Caco-2 (cell line): Measurements from ENCODE around the gene EVX2. TPM values are rescaled to one million over a fixed set of nuclear protein-coding genes. Genes with fewer than 3 reads are reported as not detected.
A peak's percentile ranks its signal among the peaks of the same experiment; 100 is the strongest.

Experiments
- BruUV-seq: library from RNA; stranded (reverse); fragments of 400-500 nt; replicated peaks from 2 replicates; lab custom pipeline; 2021; lab: Mats Ljungman, UMichigan
- CTCF ChIA-PET: fragments of 300-600 bp; sonication (Branson Sonifier 250); formaldehyde crosslinking; loops from one replicate; lab custom pipeline; 2022; ENCODE audit warnings: antibody characterized with exemption; lab: Charles Lee
- POLR2A ChIA-PET: fragments of 300-600 bp; sonication (Branson Sonifier 250); formaldehyde crosslinking; loops from one replicate; lab custom pipeline; 2022; ENCODE audit warnings: antibody characterized with exemption; lab: Charles Lee
- DNase-seq, 2 experiments: peaks; one replicate each; pipeline versions ENCODE4 v3.0.0 to v3.0.0-alpha.2; 2020 to 2022
- H3K27me3 ChIP-seq: replicated peaks from 2 replicates; pipeline ENCODE4 v1.6.0; 2011; ENCODE audit warnings: low read length; ENCODE audit not compliant: control insufficient read depth, insufficient read depth
- H3K36me3 ChIP-seq: 2 replicates; pipeline ENCODE4 v1.5.1; 2011; ENCODE audit warnings: low read length; ENCODE audit not compliant: control insufficient read depth, insufficient read depth
- H3K4me1 ChIP-seq: fragments of 250-450 bp; sonication (Bioruptor Pico); 2 replicates; pipeline ENCODE4 v1.5.1; 2020; ENCODE audit warnings: mild to moderate bottlenecking
- H3K4me3 ChIP-seq: 2 replicates; pipeline ENCODE4 v1.5.1; 2011; ENCODE audit warnings: low read depth, mild to moderate bottlenecking, control low read depth, low read length
- H3K9me3 ChIP-seq: fragments of 250-450 bp; sonication (Bioruptor Pico); 2 replicates; pipeline ENCODE4 v1.5.1; 2020; ENCODE audit warnings: mild to moderate bottlenecking, moderate library complexity
- H3K27ac Mint-ChIP-seq: one replicate; pipeline ENCODE4 v1.8.0; 2022; ENCODE audit warnings: mixed read lengths; ENCODE audit not compliant: unreplicated experiment
- H3K27me3 Mint-ChIP-seq: one replicate; pipeline ENCODE4 v1.8.0; 2022; ENCODE audit warnings: mixed read lengths; ENCODE audit not compliant: insufficient read depth, unreplicated experiment
- H3K36me3 Mint-ChIP-seq: one replicate; pipeline ENCODE4 v1.8.0; 2022; ENCODE audit warnings: mild to moderate bottlenecking, mixed read lengths; ENCODE audit not compliant: insufficient read depth, unreplicated experiment
- H3K4me1 Mint-ChIP-seq: one replicate; pipeline ENCODE4 v1.8.0; 2022; ENCODE audit warnings: low read depth, mixed read lengths; ENCODE audit not compliant: unreplicated experiment
- H3K4me3 Mint-ChIP-seq: one replicate; pipeline ENCODE4 v1.8.0; 2022; ENCODE audit warnings: mild to moderate bottlenecking, moderate library complexity, mixed read lengths; ENCODE audit not compliant: unreplicated experiment
- H3K9me3 Mint-ChIP-seq: one replicate; pipeline ENCODE4 v1.8.0; 2022; ENCODE audit warnings: mixed read lengths; ENCODE audit not compliant: unreplicated experiment
- CTCF ChIP-seq, 2 experiments: fragments of 200-600 bp in 1 of 2; IDR thresholded peaks; 1 replicate in 1 of 2; 2 replicates in 1 of 2; pipeline versions ENCODE4 v1.5.1 to v1.8.0; 2011 to 2022; ENCODE audit warnings: antibody characterized with exemption in 1 of 2, control low read depth in 1 of 2, inconsistent platforms in 1 of 2, low read depth in 1 of 2, low read length in 1 of 2, mild to moderate bottlenecking in 1 of 2, moderate library complexity in 1 of 2; ENCODE audit not compliant: insufficient read depth in 1 of 2, severe bottlenecking in 1 of 2, unreplicated experiment in 1 of 2
- intact Hi-C: fragments of 100-400 bp; cut with micrococcal nuclease; formaldehyde crosslinking; loops from one replicate; pipeline ENCODE4 v1.10.0; 2022; ENCODE audit not compliant: unreplicated experiment
- total RNA-seq: library from RNA; stranded (reverse); gene quantifications from 2 replicates; pipeline ENCODE4 v1.2.3, GENCODE V29; 2022

EVX2 gene
- total RNA-seq, 1 experiment from 2014 or later, result not detected

- intact Hi-C loops, result loop anchor here (1.0 to 10.0 kb wide), 6 partner anchors 492 to 1062 kb away; no protein-coding TSS in a partner anchor
- BruUV-seq, result no TSS peak
- H3K27ac Mint-ChIP-seq, result no peak overlapping the region
These were observed 13.4 kb upstream of the EVX2 start for GRCh38 chr2:176096986-176097819.

GRCh38 chr2:176096243-176096985 is 12.7 kb upstream of the EVX2 start:
- Mint-ChIP-seq H3K36me3 (no peaks in the 10 kb centered on the region), H3K4me1 (no peaks in the 10 kb centered on the region), H3K27me3 (peaks cover 41% of the 10 kb centered on the region), H3K4me3 (peak overlapping the region; percentile 66), H3K9me3 (no peaks in the 10 kb centered on the region), H3K27ac (no peak overlapping the region)
- no TSS peak for BruUV-seq
- ChIA-PET POLR2A (interaction anchor here (0.5 kb wide), 1 partner anchor 30 kb away, joined by 5 read pairs; no protein-coding TSS in a partner anchor), CTCF (interaction anchor here (0.8 to 2.0 kb wide), 6 partner anchors 8 to 1347 kb away, joined by 3 to 4 read pairs (median 3); partner anchors contain the start of gene LNPK)
- no peaks in the 10 kb centered on the region for H3K9me3 ChIP-seq
- no peaks in the 10 kb centered on the region for H3K36me3 ChIP-seq
- intact Hi-C loops, result loop anchor here (2.0 to 10.0 kb wide), 3 partner anchors 492 to 1062 kb away; no protein-coding TSS in a partner anchor
- DNase-seq, result peak in 1 of 2 experiments; percentile 7
- peak overlapping the region; percentile 42; the same call in 1 of the 2 replicates for H3K4me3 ChIP-seq
- peaks cover 14% of the 10 kb centered on the region for H3K27me3 ChIP-seq
- H3K4me1 ChIP-seq, result peaks cover 13% of the 10 kb centered on the region
- no peak for TF ChIP-seq CTCF (IDR thresholded peaks at IDR 0.05; ENCODE audit: insufficient read depth in 1 of 2, low read depth in 1 of 2, low read length in 1 of 2, severe bottlenecking in 1 of 2, unreplicated experiment in 1 of 2)

More at GRCh38 chr2:176096986-176097819, 13.4 kb upstream of the EVX2 start:
- ChIA-PET POLR2A (no interaction called here), CTCF (interaction anchor here (0.7 to 2.0 kb wide), 13 partner anchors 9 to 1348 kb away, joined by 3 to 16 read pairs (median 3); partner anchors contain the start of gene LNPK)
- H3K27me3 ChIP-seq, result peaks cover 14% of the 10 kb centered on the region
- H3K4me3 ChIP-seq, result peak overlapping the region; percentile 42
- no peaks in the 10 kb centered on the region for H3K9me3 Mint-ChIP-seq
- no peaks in the 10 kb centered on the region for H3K4me1 Mint-ChIP-seq
- peak; percentile 91 to 93 for TF ChIP-seq CTCF (IDR thresholded peaks at IDR 0.05; ENCODE audit: insufficient read depth in 1 of 2, low read depth in 1 of 2, low read length in 1 of 2, severe bottlenecking in 1 of 2, unreplicated experiment in 1 of 2)
- peaks cover 13% of the 10 kb centered on the region for H3K4me1 ChIP-seq
- H3K4me3 Mint-ChIP-seq, result peak overlapping the region; percentile 66
- no peaks in the 10 kb centered on the region for H3K36me3 ChIP-seq
- H3K27me3 Mint-ChIP-seq, result peaks cover 38% of the 10 kb centered on the region
- no peaks in the 10 kb centered on the region for H3K36me3 Mint-ChIP-seq
- no peaks in the 10 kb centered on the region for H3K9me3 ChIP-seq
- DNase-seq, result peak; percentile 67 to 75

GRCh38 chr2:176095421-176095820 is 11.7 kb upstream of the EVX2 start:
- DNase-seq, result no peak
- no peak for TF ChIP-seq CTCF (IDR thresholded peaks at IDR 0.05; ENCODE audit: insufficient read depth in 1 of 2, low read depth in 1 of 2, low read length in 1 of 2, severe bottlenecking in 1 of 2, unreplicated experiment in 1 of 2)
- Mint-ChIP-seq H3K4me1 (no peaks in the 10 kb centered on the region), H3K36me3 (no peaks in the 10 kb centered on the region), H3K27ac (no peak overlapping the region), H3K9me3 (no peaks in the 10 kb centered on the region), H3K27me3 (peaks cover 41% of the 10 kb centered on the region), H3K4me3 (no peak overlapping the region)
- CTCF ChIA-PET, result interaction anchor here (0.6 to 1.5 kb wide), 3 partner anchors 16 to 143 kb away, joined by 3 read pairs; partner anchors contain the start of gene LNPK
- Histone ChIP-seq H3K9me3 (no peaks in the 10 kb centered on the region), H3K27me3 (peaks cover 14% of the 10 kb centered on the region), H3K4me3 (no peak overlapping the region), H3K36me3 (no peaks in the 10 kb centered on the region), H3K4me1 (peaks cover 13% of the 10 kb centered on the region)
- POLR2A ChIA-PET, result no interaction called here
- no TSS peak for BruUV-seq
- intact Hi-C loops, result loop anchor here (10.0 kb wide), 2 partner anchors 491 to 1061 kb away; no protein-coding TSS in a partner anchor
